K562 (cell line): ENCODE measurements around the gene TRPC4AP. TPM values are rescaled to one million over a fixed set of nuclear protein-coding genes. Genes with fewer than 3 reads are reported as not detected.

Experiments used
- ATAC-seq: fragments of 200-7000 bp; cut with Tn5 transposase; 3 replicates; pipeline ENCODE4 v1.9.1; 2020; ENCODE audit warnings: moderate library complexity
- BruUV-seq: library from RNA; stranded (reverse); fragments of 400-500 nt; replicated peaks from 2 replicates; lab custom pipeline; 2021; lab: Mats Ljungman, UMichigan
- CTCF ChIA-PET: fragments of 300-600 bp; formaldehyde crosslinking; extraction: SDS; loops from one replicate; lab custom pipeline; 2021; ENCODE audit warnings: low intra/inter-chr PET ratio; lab: Yijun Ruan, JAX
- POLR2A ChIA-PET: fragments of 300-600, 350-650 bp; sonication (Branson Sonifier 250); formaldehyde crosslinking; extraction: SDS; loops from one replicate; lab custom pipeline; 2021; ENCODE audit warnings: antibody characterized with exemption, inconsistent platforms; lab: Yijun Ruan, JAX
- DNase-seq, 4 experiments: peaks; one replicate each; pipeline versions ENCODE4 v3.0.0 to v3.0.0-alpha.2; 2011 to 2018; ENCODE audit warnings: low spot score in 3 of 4, mixed read lengths in 3 of 4; ENCODE audit errors: extremely low read depth in 1 of 4
- FAIRE-seq: peaks from 2 replicates; lab custom pipeline; 2011; peaks lifted over from hg19 to GRCh38; lab: Jason Lieb, UNC
- H2AFZ ChIP-seq: 2 replicates; pipeline ENCODE4 v1.6.0; 2011; ENCODE audit warnings: low read depth, low read length, control low read depth, inconsistent platforms
- H3K27ac ChIP-seq: fragments of 200-600 bp; 3 replicates; pipeline ENCODE4 v1.8.0; 2011; ENCODE audit warnings: low read depth, mild to moderate bottlenecking, control low read depth, inconsistent platforms, low read length, moderate library complexity, mixed read lengths; ENCODE audit errors: extremely low read depth
- H3K27me3 ChIP-seq, 2 experiments: fragments of 300-600 bp in 1 of 2; 2 replicates in 1 of 2; 3 replicates in 1 of 2; pipeline versions ENCODE4 v1.6.0 to v1.8.0; 2011; ENCODE audit warnings: inconsistent platforms in 2 of 2, low read length in 2 of 2, mild to moderate bottlenecking in 1 of 2, mixed read lengths in 1 of 2, moderate library complexity in 1 of 2; ENCODE audit not compliant: control insufficient read depth in 2 of 2, insufficient read depth in 2 of 2
- H3K36me3 ChIP-seq: fragments of 300-600 bp; 3 replicates; pipeline ENCODE4 v1.8.0; 2011; ENCODE audit warnings: mild to moderate bottlenecking, low read length, inconsistent platforms; ENCODE audit not compliant: control insufficient read depth, insufficient read depth
- H3K4me1 ChIP-seq, 2 experiments: fragments of 200-600 bp in 1 of 2; replicated peaks in 1 of 2; 2 replicates in 1 of 2; 3 replicates in 1 of 2; pipeline versions ENCODE4 v1.5.1 to v1.8.0; 2011; ENCODE audit warnings: inconsistent platforms in 2 of 2, low read length in 2 of 2, mild to moderate bottlenecking in 1 of 2, mixed read lengths in 1 of 2, moderate library complexity in 1 of 2; ENCODE audit not compliant: control insufficient read depth in 2 of 2, insufficient read depth in 2 of 2
- H3K4me2 ChIP-seq: 2 replicates; pipeline ENCODE4 v1.6.1; 2011; ENCODE audit warnings: low read length, control low read depth, inconsistent platforms, mixed read lengths; ENCODE audit not compliant: insufficient read depth
- H3K4me3 ChIP-seq: fragments of 200-600 bp; sonication (generic), shearing (Covaris generic); 2 replicates; pipeline ENCODE4 v1.5.1; 2016; ENCODE audit warnings: control low read depth, inconsistent platforms
- H3K79me2 ChIP-seq: fragments of 200-600 bp; 3 replicates; pipeline ENCODE4 v1.8.0; 2011; ENCODE audit warnings: low read length, inconsistent platforms; ENCODE audit not compliant: control insufficient read depth, insufficient read depth
- H3K9ac ChIP-seq, 2 experiments: 2 replicates each; pipeline versions ENCODE4 v1.6.0 to v1.6.1; 2011; ENCODE audit warnings: low read depth in 2 of 2, low read length in 2 of 2, control low read depth in 1 of 2, inconsistent platforms in 1 of 2, mild to moderate bottlenecking in 1 of 2, mixed read lengths in 1 of 2; ENCODE audit not compliant: insufficient read depth in 1 of 2
- H3K9me1 ChIP-seq: one replicate; pipeline ENCODE4 v1.6.0; 2011; ENCODE audit warnings: inconsistent platforms, mild to moderate bottlenecking, low read length, moderate library complexity; ENCODE audit not compliant: control insufficient read depth, insufficient read depth
- H3K9me3 ChIP-seq: replicated peaks from 2 replicates; pipeline ENCODE4 v1.5.1; 2011; ENCODE audit warnings: low read depth, low read length, inconsistent platforms; ENCODE audit not compliant: control insufficient read depth, insufficient read depth
- H4K20me1 ChIP-seq: replicated peaks from 2 replicates; pipeline ENCODE4 v1.6.1; 2011; ENCODE audit warnings: low read length, inconsistent platforms, mixed read lengths; ENCODE audit not compliant: control insufficient read depth, insufficient read depth
- HDAC8 ChIP-seq: fragments of 450-650 bp; IDR thresholded peaks from 2 replicates; pipeline ENCODE4 v1.6.1; 2016; ENCODE audit warnings: mild to moderate bottlenecking, missing genetic modification characterization, moderate library complexity, missing compliant biosample characterization
- IRF2 ChIP-seq: sonication (generic); formaldehyde crosslinking; IDR thresholded peaks from 2 replicates; pipeline ENCODE4 v1.8.1; 2022; ENCODE audit warnings: mild to moderate bottlenecking, missing genetic modification reagents
- POLR2G ChIP-seq: fragments of 200-400 bp; formaldehyde crosslinking; IDR thresholded peaks from 2 replicates; pipeline ENCODE4 v1.6.1; 2017; ENCODE audit warnings: low read depth, mild to moderate bottlenecking, antibody characterized with exemption, low read length, moderate library complexity
- RAD21 ChIP-seq, 2 experiments: fragments of 250-450 bp in 1 of 2; fragments of 450-650 bp in 1 of 2; sonication (Bioruptor Pico) in 1 of 2; formaldehyde crosslinking in 1 of 2; IDR thresholded peaks in 1 of 2; conservative IDR thresholded peaks in 1 of 2; 2 replicates each; pipeline versions ENCODE4 v1.4.0 to v1.8.0; 2020 to 2022; ENCODE audit warnings: mild to moderate bottlenecking in 2 of 2, moderate library complexity in 1 of 2
- RFX7 ChIP-seq: fragments of 250-450 bp; sonication (Bioruptor Pico); IDR thresholded peaks from 2 replicates; pipeline ENCODE4 v1.5.1; 2021; ENCODE audit warnings: mild to moderate bottlenecking
- SREBF1 ChIP-seq: fragments of 150-350 bp; IDR thresholded peaks from 2 replicates; pipeline ENCODE4 v1.6.1; 2014; ENCODE audit warnings: antibody characterized with exemption, low read depth, low read length, borderline replicate concordance
- THRAP3 ChIP-seq: fragments of 450-650 bp; IDR thresholded peaks from 2 replicates; pipeline ENCODE4 v1.6.1; 2016; ENCODE audit warnings: mild to moderate bottlenecking, inconsistent platforms, borderline replicate concordance
- ZBTB33 ChIP-seq: sonication (generic); formaldehyde crosslinking; IDR thresholded peaks from 2 replicates; pipeline ENCODE4 v1.8.1; 2023; ENCODE audit warnings: mild to moderate bottlenecking, missing genetic modification reagents
- ZNF507 ChIP-seq: conservative IDR thresholded peaks from 2 replicates; pipeline ENCODE4 v1.6.1; 2017; ENCODE audit warnings: missing genetic modification characterization, missing compliant biosample characterization
- ZNF655 ChIP-seq: fragments of 250-450 bp; sonication (Bioruptor Pico); IDR thresholded peaks from 2 replicates; pipeline ENCODE4 v1.5.0; 2021
- whole genome bisulfite sequencing: fragments of 100-300 bp; shearing (Covaris generic); methylation state at CpG from one replicate; pipeline ENCODE4 v1.1.6; 2016; ENCODE audit warnings: low coverage, mixed read lengths; ENCODE audit not compliant: insufficient coverage; ENCODE audit errors: missing lambda C conversion rate; 5-methylcytosine and 5-hydroxymethylcytosine counted together
- in situ Hi-C: fragments of 300-500 bp; cut with MboI; formaldehyde crosslinking; loops from 4 replicates; pipeline ENCODE4 v1.15.0; 2018; ENCODE audit warnings: inconsistent platforms, mixed read lengths
- intact Hi-C: fragments of 100-400 bp; cut with micrococcal nuclease; formaldehyde crosslinking; loops from 2 replicates; pipeline ENCODE4 v1.14.2; 2022
- polyA plus RNA-seq, 8 experiments: library from polyadenylated mRNA; depleted of rRNA in 4 of 8; stranded (reverse) in 5 of 8; unstranded in 3 of 8; fragments of >200 nt; fragmentation: Nextera tagmentation in 2 of 8; fragmentation: Illumina TruSeq in 1 of 8; extraction: Ambion mirVana in 2 of 8; extraction: Trizol in 1 of 8; gene quantifications; 2 replicates each; pipeline versions ENCODE4 v1.2.1 to v1.2.3, GENCODE V29; 2011 to 2014; ENCODE audit warnings: inconsistent platforms in 1 of 8, missing spikeins in 1 of 8
- total RNA-seq, 7 experiments: library from RNA; depleted of rRNA in 6 of 7; stranded (reverse); fragments of >200 nt in 6 of 7; fragmentation: Illumina TruSeq in 2 of 7; extraction: Trizol in 2 of 7; gene quantifications; 2 replicates each; pipeline versions ENCODE4 v1.2.1 to v1.2.3, GENCODE V29; 2011 to 2021; ENCODE audit warnings: low replicate concordance in 1 of 7

TRPC4AP gene
- total and polyA plus RNA-seq, 9 of the 15 experiments (the other 6 are each of a cell fraction or from before 2014, with no cell fraction given) = 2.3 to 70.3 (median 33.3) TPM

GRCh38 chr20:34997131-34997561 is 95.5 kb downstream of the TRPC4AP start:
- H4K20me1 ChIP-seq = no peaks in the 10 kb centered on the region
- in situ Hi-C loops = no loop called here
- peaks cover 64% of the 10 kb centered on the region; the same call in 2 of the 3 replicates for H3K36me3 ChIP-seq
- H3K27me3 ChIP-seq = no peaks in the 10 kb centered on the region
- FAIRE-seq = no peak
- POLR2A ChIA-PET = interaction anchor here (0.6 kb wide), 1 partner anchor 12 kb away, joined by 4 read pairs; no protein-coding TSS in a partner anchor
- H3K27ac ChIP-seq = no peak overlapping the region
- no peaks in the 10 kb centered on the region for H3K9me3 ChIP-seq
- H2AFZ ChIP-seq = no peak overlapping the region
- TF ChIP-seq POLR2G (peak; percentile 56; the same call in 1 of the 2 replicates), THRAP3 (no peak), IRF2 (CRISPR knock-in tag) (no peak), ZNF507 (tag) (no peak), RAD21 (CRISPR knock-in tag; conservative IDR thresholded peaks at IDR 0.05 in 1 of 2, IDR thresholded peaks at IDR 0.05 in 1 of 2) (no peak), HDAC8 (tag) (no peak), SREBF1 (no peak), ZBTB33 (CRISPR knock-in tag) (peak; percentile 88), ZNF655 (CRISPR knock-in tag) (no peak), RFX7 (CRISPR knock-in tag) (no peak)
- TF ChIP-seq, all 486 proteins: peak for 2
- CTCF ChIA-PET = no interaction called here
- Histone ChIP-seq H3K79me2 (no peaks in the 10 kb centered on the region), H3K9me1 (no peaks in the 10 kb centered on the region), H3K4me3 (no peak overlapping the region), H3K4me2 (no peak overlapping the region), H3K4me1 (peaks cover 0 to 19% of the 10 kb centered on the region in 2 experiments; a peak in 2 of 5 replicates), H3K9ac (no peak overlapping the region)
- WGBS = 95% methylated on average over 14 of the region's 39 CpGs
- DNase-seq = no peak
- BruUV-seq = no TSS peak
- intact Hi-C loops = no loop called here
- ATAC-seq = no peak
